Omental fat pad (tissue), 4 donors: ENCODE data around the gene CCL8. TPM values are rescaled to one million over a fixed set of nuclear protein-coding genes. Genes with fewer than 3 reads are reported as not detected.
A peak's percentile ranks its signal among the peaks of the same experiment; 100 is the strongest.
"Not testable (repeated sequence)": the region's sequence is repeated elsewhere in the genome, so short reads cannot be mapped to it uniquely, and the experiment has no call there.

Experiments used
- ATAC-seq: fragments of 150-250 bp; one replicate; pipeline ENCODE4 v1.9.1; 2016; ENCODE audit warnings: mild to moderate bottlenecking, moderate library complexity; ENCODE audit not compliant: low FRiP score
- DNase-seq: peaks from one replicate; pipeline ENCODE4 v3.0.0-alpha.2; 2019; ENCODE audit warnings: low spot score
- total RNA-seq, 4 donors: library from RNA; depleted of rRNA; stranded (reverse); fragments of >200 nt; gene quantifications; one replicate each; pipeline ENCODE4 v1.1.0, GENCODE V29; 2016
- TF ChIP-seq, protein P1 (sequence below), 3 donors: fragments of 450-650 bp; IDR thresholded peaks; one replicate each; pipeline ENCODE4 v1.5.1; 2016 to 2017; ENCODE audit warnings: antibody characterized with exemption in 3 of 3, mild to moderate bottlenecking in 3 of 3, moderate library complexity in 2 of 3

Gene CCL8
- total RNA-seq, 4 donors from 2014 or later: 0.56 to 3.4 (median 2.9) TPM

DNA sequence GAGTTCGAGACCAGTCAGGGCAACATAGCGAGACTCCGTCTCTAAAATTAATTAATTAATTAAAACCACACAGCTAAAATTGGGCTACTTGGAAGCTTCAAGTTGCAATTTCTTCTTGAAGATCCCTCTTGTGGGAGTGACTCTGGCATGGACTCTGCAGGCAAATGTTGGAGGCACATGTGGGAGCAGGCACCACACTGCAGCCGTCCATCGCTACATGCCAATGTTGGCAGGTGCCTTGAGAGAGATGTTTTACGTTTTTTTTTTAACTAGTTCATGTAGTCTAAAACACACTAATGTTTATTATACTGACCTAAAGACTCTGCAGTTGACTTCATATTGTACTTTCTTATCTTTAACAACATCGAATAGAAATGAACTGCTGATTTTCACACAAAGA is 7.9 kb upstream of the CCL8 start:
- DNase-seq: no peak
- ATAC-seq: no peak
- TF ChIP-seq, protein P1, sequence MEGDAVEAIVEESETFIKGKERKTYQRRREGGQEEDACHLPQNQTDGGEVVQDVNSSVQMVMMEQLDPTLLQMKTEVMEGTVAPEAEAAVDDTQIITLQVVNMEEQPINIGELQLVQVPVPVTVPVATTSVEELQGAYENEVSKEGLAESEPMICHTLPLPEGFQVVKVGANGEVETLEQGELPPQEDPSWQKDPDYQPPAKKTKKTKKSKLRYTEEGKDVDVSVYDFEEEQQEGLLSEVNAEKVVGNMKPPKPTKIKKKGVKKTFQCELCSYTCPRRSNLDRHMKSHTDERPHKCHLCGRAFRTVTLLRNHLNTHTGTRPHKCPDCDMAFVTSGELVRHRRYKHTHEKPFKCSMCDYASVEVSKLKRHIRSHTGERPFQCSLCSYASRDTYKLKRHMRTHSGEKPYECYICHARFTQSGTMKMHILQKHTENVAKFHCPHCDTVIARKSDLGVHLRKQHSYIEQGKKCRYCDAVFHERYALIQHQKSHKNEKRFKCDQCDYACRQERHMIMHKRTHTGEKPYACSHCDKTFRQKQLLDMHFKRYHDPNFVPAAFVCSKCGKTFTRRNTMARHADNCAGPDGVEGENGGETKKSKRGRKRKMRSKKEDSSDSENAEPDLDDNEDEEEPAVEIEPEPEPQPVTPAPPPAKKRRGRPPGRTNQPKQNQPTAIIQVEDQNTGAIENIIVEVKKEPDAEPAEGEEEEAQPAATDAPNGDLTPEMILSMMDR (IDR thresholded peaks at IDR 0.05): no peak

DNA sequence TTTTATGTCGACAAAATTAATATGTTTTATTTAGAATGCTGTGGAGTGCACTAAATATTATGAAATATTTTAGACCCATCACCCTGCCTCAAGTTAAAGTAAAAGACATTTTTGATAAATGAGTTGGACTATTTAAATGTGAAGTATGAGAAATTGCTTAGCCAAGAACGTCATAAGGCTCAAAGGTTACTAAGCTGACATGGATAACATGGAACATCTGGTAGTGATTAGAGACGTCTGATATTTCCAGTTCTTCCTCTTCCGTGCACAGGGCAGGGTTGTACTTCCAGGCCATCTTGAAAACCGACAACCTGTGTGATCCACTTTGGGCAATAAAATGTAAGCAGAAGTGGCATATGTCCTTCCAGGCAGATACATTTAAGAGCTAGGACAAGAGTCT is 7.2 kb upstream of the CCL8 start:
- TF ChIP-seq, protein P1 (IDR thresholded peaks at IDR 0.05): no peak
- ATAC-seq: peak; percentile 34
- no peak for DNase-seq

DNA sequence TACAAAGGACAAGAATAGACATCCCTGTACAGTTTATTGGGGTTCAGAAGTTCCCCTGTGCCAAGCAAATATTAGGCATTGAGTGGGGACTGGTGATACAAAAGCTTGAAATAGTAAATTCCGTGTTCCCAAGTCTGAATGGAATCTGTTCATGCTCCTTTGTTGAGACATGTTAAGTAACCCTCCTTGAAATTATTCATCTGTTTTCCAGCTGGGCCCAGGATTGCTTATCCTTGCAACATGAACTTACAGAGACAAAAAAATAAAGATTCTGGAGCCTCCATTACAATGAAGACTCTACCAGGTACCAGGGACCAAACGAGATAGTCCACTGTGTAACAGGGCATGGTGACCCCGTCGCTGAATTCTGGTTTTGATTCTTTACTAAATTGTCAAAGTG is 6.1 kb upstream of the CCL8 start:
- ATAC-seq: no peak
- DNase-seq: no peak
- TF ChIP-seq, protein P1 (IDR thresholded peaks at IDR 0.05): no peak

DNA sequence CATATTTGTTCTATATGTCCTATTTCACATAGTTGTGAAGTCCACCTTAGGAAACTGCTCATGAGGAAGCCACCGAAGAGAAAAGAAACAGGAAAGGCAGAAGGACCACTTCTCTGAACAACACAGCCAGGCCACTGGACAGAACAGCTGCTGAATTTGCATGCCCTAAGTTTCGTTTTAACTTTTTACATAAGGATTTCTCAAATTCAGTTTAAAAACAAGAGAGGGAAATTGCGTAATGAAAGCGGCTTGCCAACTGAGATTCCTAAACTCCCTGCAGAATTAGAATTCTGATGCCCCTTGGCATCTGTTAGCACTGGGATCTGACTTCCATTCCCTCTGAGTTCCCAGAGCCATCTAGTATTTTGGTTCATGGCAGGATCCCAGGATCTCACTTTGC is 5.0 kb upstream of the CCL8 start:
- no peak for DNase-seq
- TF ChIP-seq, protein P1 (IDR thresholded peaks at IDR 0.05): no peak
- ATAC-seq: peak; percentile 42

DNA sequence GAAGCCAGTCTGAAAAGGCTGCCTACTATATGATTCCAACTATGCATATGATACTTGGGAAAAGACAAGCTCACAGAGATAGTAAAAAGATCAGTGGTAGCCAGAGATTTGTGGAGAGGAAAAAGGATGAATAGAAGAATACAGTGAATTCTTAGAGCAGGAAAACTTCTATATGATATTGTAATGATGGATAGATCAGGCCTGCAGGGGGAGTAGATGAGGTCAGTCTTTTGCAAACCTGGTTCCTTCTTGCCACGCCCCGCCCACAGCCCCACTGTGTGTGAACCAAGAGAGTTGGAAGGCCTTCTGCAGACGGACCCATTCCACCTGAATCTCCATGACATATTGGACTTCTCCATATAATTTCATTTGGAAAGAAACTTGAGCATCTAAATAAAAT is 761 bp upstream of the CCL8 start:
- TF ChIP-seq, protein P1 (IDR thresholded peaks at IDR 0.05): no peak
- no peak for DNase-seq
- ATAC-seq: no peak

DNA sequence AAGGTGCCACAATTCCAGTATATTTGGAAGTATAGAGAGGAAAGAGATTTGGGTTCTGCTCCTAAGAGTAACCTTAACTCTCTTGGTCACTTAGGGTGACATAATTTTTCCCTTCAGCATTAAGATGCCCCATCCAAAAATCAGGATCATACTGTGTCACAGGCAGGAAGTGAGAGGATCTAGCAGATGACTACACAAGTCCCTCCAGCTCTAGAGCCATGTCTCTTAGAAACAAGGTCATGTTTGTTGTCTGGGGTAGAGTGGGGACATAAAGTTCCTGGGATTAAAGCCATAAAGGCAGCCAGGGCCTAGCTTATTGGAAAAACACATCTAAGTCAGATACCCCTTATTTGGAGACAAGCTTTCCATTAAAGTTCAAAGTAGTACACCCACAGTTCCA is 2.7 kb downstream of the CCL8 start:
- TF ChIP-seq, protein P1 (IDR thresholded peaks at IDR 0.05): no peak
- DNase-seq (no peak), ATAC-seq (no peak)

DNA sequence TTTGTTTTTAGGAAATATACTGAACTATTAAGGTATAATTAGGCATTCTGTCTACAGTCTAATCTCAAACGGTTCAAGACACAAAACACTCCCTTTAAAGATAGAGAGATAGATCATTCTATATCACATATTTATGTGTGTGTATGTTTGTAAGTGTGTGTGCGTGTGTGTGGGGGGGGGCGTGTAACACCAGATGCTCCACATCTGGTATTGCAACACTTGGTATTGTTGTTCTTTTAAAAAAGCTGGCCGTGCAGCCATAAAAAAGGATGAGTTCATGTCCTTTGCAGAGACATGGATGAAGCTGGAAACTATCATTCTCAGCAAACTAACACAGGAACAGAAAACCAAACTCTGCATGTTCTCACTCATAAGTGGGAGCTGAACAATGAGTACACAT is 8.3 kb downstream of the CCL8 start:
- not testable (repeated sequence) for ATAC-seq, DNase-seq

DNA sequence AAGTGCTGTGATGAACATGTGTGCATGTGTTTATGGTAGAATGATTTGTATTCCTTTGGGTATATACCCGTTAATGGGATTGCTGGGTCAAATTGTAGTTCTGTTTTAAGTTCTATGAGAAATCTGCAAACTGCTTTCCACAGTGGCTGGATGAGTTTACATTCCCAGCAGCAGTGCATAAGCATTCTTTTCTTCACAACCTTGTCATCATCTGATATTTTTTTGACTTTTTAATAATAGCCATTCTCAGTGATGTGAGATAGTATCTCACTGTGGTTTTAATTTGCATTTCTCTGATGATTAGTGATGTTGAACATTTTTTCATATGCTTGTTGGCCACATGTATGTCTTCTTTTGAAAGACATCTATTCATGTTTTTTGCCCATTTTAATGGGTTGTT is 18.5 kb downstream of the CCL8 start:
- DNase-seq (no peak), ATAC-seq (no peak)
- TF ChIP-seq, protein P1 (IDR thresholded peaks at IDR 0.05): no peak
